Islet of Langerhans (tissue), 1 donor: Measurements from ENCODE around the gene UBALD2.
"Not testable (repeated sequence)": the region's sequence is repeated elsewhere in the genome, so short reads cannot be mapped to it uniquely, and the experiment has no call there.

ENCODE experiments used
- FAIRE-seq: peaks from one replicate; lab custom pipeline; 2011; peaks lifted over from hg19 to GRCh38; lab: Jason Lieb, UNC

Gene UBALD2

GRCh38 chr17:76266244-76266938, 1.2 kb downstream of the UBALD2 start:
- FAIRE-seq: no peak

GRCh38 chr17:76267051-76267576, 2.0 kb downstream of the UBALD2 start:
- no peak for FAIRE-seq

GRCh38 chr17:76267581-76268001, 2.4 kb downstream of the UBALD2 start:
- not testable (repeated sequence) for FAIRE-seq

GRCh38 chr17:76268015-76268749, 3.0 kb downstream of the UBALD2 start:
- FAIRE-seq: no peak

- no peak for FAIRE-seq
These were observed 4.1 kb downstream of the UBALD2 start for GRCh38 chr17:76268991-76269981.

- FAIRE-seq: no peak
These were observed 5.0 kb downstream of the UBALD2 start for GRCh38 chr17:76270127-76270592.

- FAIRE-seq: no peak
These were observed 5.9 kb downstream of the UBALD2 start for GRCh38 chr17:76270770-76271668.

- FAIRE-seq: no peak
These were observed 6.8 kb downstream of the UBALD2 start for GRCh38 chr17:76271669-76272540.

GRCh38 chr17:76272541-76273444, 7.6 kb downstream of the UBALD2 start:
- FAIRE-seq: no peak

GRCh38 chr17:76273445-76274111, 8.4 kb downstream of the UBALD2 start:
- no peak for FAIRE-seq

- FAIRE-seq: no peak
These were observed 9.2 kb downstream of the UBALD2 start for GRCh38 chr17:76274112-76274956.

- FAIRE-seq: no peak
These were observed 10.4 kb downstream of the UBALD2 start for GRCh38 chr17:76275382-76276068.

GRCh38 chr17:76276069-76276431, 10.9 kb downstream of the UBALD2 start:
- FAIRE-seq: no peak

GRCh38 chr17:76276461-76277299, 11.5 kb downstream of the UBALD2 start:
- FAIRE-seq: no peak

GRCh38 chr17:76277300-76278267, 12.4 kb downstream of the UBALD2 start:
- FAIRE-seq: no peak
